GM21515 (cell line): Measurements from ENCODE around the gene TMEM52.
"Not testable (repeated sequence)": the region's sequence is repeated elsewhere in the genome, so short reads cannot be mapped to it uniquely, and the experiment has no call there.

ENCODE experiments used
- ATAC-seq: cut with Tn5 transposase; IDR thresholded peaks from one replicate; pipeline ENCODE4 v1.9.1; 2021; ENCODE audit not compliant: unreplicated experiment

TMEM52 gene

DNA sequence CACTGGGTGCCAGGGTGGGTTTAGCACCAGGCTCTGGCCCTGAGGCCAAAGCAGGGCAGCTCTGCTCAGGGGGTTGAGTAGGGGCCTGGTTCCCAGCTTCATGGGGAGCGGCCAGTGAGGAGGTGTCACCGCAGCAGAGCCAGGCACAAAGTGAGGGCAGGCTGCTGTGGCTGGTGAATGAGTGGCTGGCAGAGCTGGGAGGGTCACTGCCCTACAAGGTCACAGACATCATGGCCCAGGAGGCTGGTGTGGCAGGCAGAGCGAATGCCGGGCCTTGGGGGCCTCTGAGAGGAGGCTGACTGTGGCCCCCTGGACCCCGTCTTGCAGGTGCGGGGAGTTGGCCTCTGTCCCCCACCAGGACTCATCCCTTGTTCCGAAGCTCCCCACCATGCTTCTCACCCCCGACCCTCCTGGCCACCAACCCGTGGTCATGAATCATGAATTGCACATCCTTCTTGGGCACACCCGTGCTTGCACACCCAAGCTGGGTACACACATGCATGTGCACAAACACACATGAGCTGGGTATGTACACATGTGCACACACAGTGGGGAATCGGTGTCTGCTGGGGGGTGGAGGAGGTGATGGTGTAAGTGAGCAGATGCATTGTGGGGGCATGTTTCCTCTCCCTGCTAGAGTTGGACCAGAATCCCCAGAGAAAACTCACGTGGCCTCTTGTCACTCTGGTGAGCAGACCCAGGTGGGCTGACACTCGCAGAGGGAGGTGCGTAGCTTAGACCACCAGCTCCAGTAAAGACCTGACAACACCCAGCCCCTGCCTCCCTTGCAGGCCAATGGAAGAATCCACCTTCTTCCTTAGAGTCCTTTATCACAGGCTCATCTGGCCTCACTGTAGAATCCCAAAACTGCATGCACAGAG is 23.4 kb downstream of the TMEM52 start:
- ATAC-seq, result no peak

DNA sequence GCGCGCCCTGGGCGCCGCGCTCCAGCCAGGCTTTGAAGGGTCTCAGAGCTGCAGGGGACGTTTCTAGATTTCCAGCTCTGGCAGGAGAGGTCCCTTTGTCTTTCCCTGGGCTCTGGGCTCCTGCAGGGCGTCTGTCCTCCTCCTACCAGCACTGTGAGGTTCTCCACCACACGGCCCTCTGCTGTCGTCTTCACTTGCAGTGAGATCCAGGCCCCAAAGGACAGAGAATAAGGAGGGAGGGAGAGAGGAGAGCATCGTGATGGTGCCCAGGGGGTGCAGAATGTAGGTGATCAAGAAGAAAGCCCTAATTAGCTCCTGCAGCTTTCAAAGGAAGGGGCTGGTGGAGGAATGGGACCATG is 24.0 kb downstream of the TMEM52 start:
- no peak for ATAC-seq

DNA sequence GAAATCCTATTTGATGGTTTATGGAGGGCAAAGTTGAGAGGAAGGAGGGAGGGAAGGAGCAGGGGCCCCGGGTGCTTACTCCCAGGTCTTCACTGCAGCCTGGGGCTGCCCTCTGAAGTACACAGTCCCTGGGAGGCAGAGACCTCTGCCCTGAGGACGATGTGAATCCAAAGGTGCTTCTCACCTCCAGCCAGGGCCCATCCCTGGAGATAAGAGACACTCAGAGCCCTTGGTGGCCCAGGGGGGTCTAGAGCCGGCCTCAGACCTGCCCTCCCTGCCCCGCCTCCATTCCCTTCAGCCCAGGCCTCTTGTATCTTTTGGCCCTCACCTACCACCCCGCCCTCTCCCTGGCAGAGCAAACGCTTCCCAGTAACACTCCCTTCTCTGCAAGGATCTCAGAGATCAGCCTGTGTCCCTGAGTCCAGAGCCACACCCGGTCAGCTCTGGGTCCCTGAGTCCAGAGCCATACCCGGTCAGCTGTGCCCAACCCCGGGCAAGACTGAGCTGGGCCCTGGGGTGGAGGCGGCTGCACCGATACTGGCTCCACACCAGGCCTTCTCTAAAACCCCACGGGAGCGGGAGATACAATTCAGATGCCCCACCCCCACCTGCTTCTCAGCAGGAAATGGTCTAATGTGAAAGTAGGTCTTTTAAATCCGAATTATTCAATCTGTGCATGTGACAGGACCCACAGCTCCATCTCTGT is 24.6 kb downstream of the TMEM52 start:
- no peak for ATAC-seq

DNA sequence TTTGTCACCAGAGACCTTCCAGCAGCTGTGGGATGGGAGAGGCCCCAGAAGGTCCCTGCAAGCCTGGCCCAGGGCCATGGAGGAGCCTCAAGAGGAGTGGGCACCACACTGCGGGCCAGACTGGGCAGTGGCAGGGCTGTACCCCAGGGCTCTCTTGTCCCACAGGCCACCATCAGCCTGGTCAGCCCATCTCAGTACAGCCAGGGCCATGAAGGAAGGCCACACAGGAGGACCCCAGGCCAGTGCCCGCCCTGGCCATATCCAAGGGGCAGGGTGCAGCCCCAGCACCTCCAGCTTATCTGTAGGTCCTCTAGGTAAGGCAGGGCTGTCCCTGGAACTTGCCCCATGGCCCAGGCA is 25.1 kb downstream of the TMEM52 start:
- ATAC-seq, result no peak

DNA sequence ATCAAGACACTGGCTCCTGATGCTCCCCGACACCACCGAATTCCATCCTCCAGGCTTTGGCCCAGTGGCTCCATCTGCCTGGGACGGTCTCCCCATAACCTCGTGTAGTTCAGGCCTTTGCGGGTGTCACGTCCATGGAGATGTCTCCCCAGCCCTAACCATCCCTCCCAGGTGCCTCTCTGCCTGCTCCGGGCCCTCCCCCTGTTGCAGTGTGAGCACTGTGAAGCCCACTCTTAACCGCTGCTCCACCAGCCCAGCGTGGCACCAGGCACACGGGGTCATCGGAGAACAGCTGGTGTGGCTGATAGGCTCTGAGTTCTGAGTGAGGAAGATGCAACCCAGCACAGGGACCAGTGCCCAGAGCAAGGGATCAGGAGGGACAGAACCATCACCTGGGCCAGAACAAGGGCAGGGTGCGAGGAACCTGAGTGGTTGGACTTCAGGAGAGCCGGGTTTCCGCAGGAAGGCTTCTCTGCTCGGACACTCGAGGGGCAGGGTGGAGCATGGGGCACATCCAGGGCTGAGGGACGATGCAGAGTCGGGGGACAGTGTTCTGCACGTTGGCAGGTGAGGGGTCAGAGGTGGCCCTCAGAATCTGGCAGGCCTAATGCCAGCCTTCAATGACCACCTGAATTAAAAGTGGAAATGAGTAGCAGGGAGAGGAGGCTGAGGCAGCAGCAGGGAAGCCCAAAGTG is 25.6 kb downstream of the TMEM52 start:
- ATAC-seq, result no peak

DNA sequence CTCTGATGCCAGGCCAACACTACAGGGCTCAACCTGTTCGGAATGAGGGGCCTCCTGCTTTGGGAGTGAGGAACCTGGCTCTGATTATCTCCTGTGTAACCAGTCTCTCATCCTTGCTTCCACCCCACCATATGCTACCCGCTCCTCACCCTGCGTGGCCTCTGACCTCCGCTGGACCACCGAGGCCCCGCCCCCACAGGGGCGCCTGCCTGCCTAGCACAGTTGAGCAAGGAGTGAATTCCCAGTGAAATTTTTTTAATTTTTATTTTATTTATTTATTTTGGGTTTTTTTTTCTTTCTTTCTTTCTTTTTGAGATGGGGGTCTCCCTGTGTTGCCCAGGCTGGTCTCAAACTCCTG is 26.3 kb downstream of the TMEM52 start:
- ATAC-seq, result no peak

- no peak for ATAC-seq
Observed at GRCh38 chr1:1892079-1892762, 26.9 kb downstream of the TMEM52 start.

DNA sequence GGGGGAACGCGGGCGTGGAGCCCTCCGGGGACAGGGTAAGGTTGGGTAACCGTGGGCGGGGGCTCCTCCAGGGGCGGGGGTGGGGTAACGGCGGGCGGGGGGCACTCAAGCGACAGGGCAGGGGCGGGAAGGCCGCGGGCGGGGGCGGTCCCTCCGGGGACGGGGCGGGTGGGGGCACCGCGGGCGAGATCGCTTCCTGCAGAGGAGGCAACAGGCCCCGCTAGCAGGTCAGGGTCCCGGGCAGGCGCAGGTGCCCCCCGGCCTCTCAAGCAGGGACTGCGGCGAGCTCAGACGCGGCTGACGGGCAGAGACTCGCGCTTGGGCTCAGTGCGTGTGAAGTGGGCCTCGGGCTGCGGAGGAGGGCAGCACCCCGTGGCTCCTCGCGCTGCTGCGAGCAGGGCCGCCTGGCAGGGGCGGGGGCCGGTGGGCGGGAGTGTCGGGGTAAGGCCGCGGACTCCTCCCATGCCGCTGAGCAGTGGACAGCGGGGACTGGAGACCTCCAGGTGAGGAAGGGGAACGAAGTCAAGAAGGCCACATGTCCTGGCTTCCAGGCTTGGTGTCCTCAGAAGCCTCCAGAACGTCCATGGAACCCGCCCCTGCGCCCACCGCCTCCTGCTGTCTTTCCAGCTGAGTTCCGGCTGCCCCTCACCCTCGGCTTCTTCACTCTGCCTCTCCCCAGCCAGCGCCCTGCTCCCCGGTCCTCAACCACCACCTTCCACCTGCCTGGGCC is 27.6 kb downstream of the TMEM52 start:
- no peak for ATAC-seq

DNA sequence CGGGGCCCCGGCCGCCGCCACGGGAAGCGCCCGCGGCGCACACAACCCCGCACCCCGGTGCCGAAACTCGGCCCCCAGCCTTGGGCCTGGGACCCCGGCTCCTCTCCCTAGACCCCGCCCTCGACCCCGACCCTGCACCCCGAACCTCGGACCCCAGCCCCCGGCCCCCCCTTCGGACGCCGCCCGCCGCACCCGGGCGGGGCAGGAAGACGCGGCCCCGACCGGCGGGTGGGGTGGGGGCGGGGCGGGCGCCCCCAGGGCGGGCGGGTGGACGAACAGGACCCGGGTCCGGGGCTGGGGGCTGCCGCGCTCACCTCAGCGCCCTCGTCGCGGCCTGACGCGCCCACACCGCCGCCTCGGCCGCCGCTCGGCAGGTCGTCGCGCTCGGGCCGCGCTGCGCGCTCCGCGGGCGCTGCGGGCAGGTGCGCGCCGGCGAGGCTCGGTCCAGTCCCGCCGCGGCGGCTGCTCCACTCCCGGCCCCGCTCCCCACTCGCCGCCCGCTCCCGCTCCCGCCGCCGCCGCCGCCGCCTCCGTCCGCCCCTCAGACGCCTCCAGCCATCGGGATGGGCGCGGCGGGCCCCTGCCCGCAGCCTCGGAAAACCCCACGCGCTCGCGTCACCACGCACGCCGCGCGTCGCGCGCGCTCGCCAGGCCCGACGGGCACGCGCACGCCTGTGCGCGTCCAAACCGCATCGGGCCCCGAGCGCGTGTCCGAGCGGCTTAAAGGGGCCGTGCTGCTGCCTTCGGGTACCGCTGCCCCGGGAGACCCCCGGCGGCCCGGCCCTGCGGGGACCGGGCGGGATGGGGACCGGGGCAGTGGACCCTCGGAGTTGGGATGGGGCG is 28.4 kb downstream of the TMEM52 start, which contains the start of gene GNB1:
Gene GNB1 (minus strand): TSS at position 582 of the 843 bp plus-strand sequence. CDS start 65,634 bp downstream, outside the sequence.
- ATAC-seq, result peak; percentile 65

- peak; percentile 30 for ATAC-seq
Observed at GRCh38 chr1:1889847-1890505, 29.1 kb downstream of the TMEM52 start.

DNA sequence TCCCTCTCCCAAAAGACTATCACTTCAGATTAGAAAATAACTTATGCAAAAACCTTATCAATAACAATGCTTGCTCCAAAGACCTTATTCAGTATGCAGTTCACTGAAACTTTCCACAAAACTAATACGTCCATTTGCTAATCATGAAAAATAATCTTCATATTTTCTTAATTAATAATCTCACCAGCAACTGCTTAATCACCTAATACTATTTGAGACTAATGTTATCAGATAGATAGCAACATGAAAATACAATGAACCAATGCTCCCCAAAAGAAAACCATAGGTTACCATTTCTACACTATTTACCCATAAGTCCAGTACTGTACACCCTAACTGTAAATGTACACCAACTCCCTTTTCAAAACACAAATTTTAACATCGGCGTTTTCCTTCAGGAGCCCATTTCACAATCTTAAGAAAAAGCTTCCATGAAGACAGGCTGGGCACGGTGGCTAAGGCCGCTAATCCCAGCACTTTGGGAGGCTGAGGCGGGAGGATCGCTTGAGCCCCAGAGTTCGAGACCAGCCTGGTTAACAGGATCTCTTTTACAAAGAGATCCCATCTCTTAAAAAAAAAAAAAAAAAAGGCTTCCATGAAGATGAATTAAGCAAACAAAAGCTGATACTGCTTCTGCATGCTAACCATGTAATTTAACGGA is 29.9 kb downstream of the TMEM52 start:
- no peak for ATAC-seq

DNA sequence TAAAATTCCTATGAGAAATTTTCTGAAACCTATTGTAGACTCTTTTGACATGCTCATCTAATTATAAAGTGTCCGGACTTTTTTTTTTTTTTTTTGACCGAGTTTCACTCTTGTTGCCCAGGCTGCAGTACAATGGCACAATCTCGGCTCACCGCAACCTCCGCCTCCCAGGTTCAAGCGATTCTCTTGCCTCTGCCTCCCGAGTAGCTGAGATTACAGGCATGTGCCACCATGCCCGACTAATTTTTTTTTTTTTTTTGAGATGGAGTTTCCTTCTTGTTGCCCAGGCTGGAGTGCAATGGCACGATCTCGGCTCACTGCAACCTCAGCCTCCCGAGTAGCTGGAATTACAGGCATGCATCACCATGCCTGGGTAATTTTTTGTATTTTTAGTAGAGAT is 35.2 kb downstream of the TMEM52 start:
- not testable (repeated sequence) for ATAC-seq

DNA sequence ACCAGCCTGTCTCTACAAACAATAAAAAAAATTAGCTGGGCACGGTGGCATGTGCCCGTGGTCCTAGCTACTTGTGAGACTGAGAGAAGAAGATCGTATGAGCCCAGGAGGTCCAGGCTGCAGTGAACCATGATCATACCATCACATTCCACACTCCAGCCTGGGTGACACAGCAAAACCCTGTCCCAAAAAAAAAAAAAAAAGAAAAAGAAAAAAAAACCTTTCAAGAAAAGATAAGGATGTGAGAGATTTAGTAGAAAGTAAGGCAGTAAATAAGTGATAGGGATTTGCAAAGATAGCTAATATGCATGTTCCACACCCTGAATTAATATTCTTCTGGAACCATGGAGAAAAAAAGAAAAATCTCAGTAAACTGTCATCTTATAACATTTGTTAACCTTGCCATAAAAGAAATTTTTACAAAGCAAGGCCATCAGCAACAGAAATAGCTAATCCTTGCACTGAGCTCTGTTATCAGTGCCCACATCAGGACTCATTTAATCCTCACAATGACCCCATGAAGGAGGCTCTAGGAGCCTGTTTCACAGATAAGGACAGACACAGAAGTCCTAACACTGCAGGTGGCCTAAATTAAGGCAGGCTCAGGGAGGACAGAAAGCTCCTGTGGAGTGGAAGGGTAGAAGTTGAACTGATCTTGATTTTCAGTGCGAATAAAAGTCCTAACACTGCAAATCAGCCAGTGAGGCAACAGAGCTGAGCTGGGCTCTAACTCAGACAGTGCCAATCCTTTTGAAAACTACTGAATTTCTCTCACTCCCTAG is 35.8 kb downstream of the TMEM52 start:
- ATAC-seq, result no peak

GRCh38 chr1:1881727-1882126 is 37.4 kb downstream of the TMEM52 start:
- ATAC-seq, result no peak

- ATAC-seq, result no peak
Observed at GRCh38 chr1:1880617-1881312, 38.3 kb downstream of the TMEM52 start.

GRCh38 chr1:1879942-1880341 is 39.1 kb downstream of the TMEM52 start:
- ATAC-seq, result no peak

GRCh38 chr1:1877865-1878436 is 41.1 kb downstream of the TMEM52 start:
- ATAC-seq, result no peak
